Testis (tissue), 2 donors: Measurements from ENCODE around the gene IKZF3.

Source experiments
- CTCF ChIP-seq, 3 experiments: fragments of 450-650 bp in 2 of 3; fragments of 200-600 bp in 1 of 3; sonication (generic) in 1 of 3; IDR thresholded peaks; one replicate each; pipeline ENCODE4 v1.5.1; 2016 to 2019; ENCODE audit warnings: antibody characterized with exemption in 3 of 3, mild to moderate bottlenecking in 2 of 3, moderate library complexity in 1 of 3
- POLR2A ChIP-seq: fragments of 450-650 bp; IDR thresholded peaks from one replicate; pipeline ENCODE4 v1.6.1; 2017; ENCODE audit warnings: antibody characterized with exemption, mild to moderate bottlenecking, moderate library complexity

- TF ChIP-seq CTCF (IDR thresholded peaks at IDR 0.05) (no peak), POLR2A (no peak)
Measured at GRCh38 chr17:39899215-39899614, 35.1 kb upstream of the IKZF3 start.
